K562 (cell line): ENCODE results near the gene MND1. TPM values are rescaled to one million over a fixed set of nuclear protein-coding genes. Genes with fewer than 3 reads are reported as not detected.

Source experiments
- MTA2 ChIP-seq: fragments of 450-650 bp; IDR thresholded peaks from 2 replicates; pipeline ENCODE4 v1.6.1; 2016; ENCODE audit warnings: low read depth
- NCOR1 ChIP-seq: fragments of 450-650 bp; IDR thresholded peaks from 2 replicates; pipeline ENCODE4 v1.6.1; 2016; ENCODE audit warnings: mild to moderate bottlenecking, moderate library complexity
- NRF1 ChIP-seq, 2 experiments: fragments of 450-650 bp; IDR thresholded peaks in 1 of 2; conservative IDR thresholded peaks in 1 of 2; 2 replicates each; pipeline ENCODE4 v1.6.1; 2014; ENCODE audit warnings: mild to moderate bottlenecking in 2 of 2
- SAFB ChIP-seq: fragments of 200-400 bp; formaldehyde crosslinking; IDR thresholded peaks from 2 replicates; pipeline ENCODE4 v1.6.1; 2017; ENCODE audit warnings: low read depth, low read length, borderline replicate concordance
- SMAD1 ChIP-seq: fragments of 150-350 bp; IDR thresholded peaks from 2 replicates; pipeline ENCODE4 v1.6.1; 2014; ENCODE audit warnings: low read length, low read depth; ENCODE audit not compliant: partially characterized antibody
- SRSF1 ChIP-seq: fragments of 200-400 bp; formaldehyde crosslinking; IDR thresholded peaks from 2 replicates; pipeline ENCODE4 v1.6.1; 2017; ENCODE audit warnings: mild to moderate bottlenecking, low read depth, low read length, moderate library complexity
- ZNF431 ChIP-seq: sonication (generic); formaldehyde crosslinking; IDR thresholded peaks from 2 replicates; pipeline ENCODE4 v1.8.0; 2022; ENCODE audit warnings: mild to moderate bottlenecking, missing genetic modification reagents
- polyA plus RNA-seq, 8 experiments: library from polyadenylated mRNA; depleted of rRNA in 4 of 8; stranded (reverse) in 5 of 8; unstranded in 3 of 8; fragments of >200 nt; fragmentation: Nextera tagmentation in 2 of 8; fragmentation: Illumina TruSeq in 1 of 8; extraction: Ambion mirVana in 2 of 8; extraction: Trizol in 1 of 8; gene quantifications; 2 replicates each; pipeline versions ENCODE4 v1.2.1 to v1.2.3, GENCODE V29; 2011 to 2014; ENCODE audit warnings: inconsistent platforms in 1 of 8, missing spikeins in 1 of 8
- total RNA-seq, 7 experiments: library from RNA; depleted of rRNA in 6 of 7; stranded (reverse); fragments of >200 nt in 6 of 7; fragmentation: Illumina TruSeq in 2 of 7; extraction: Trizol in 2 of 7; gene quantifications; 2 replicates each; pipeline versions ENCODE4 v1.2.1 to v1.2.3, GENCODE V29; 2011 to 2021; ENCODE audit warnings: low replicate concordance in 1 of 7
- TF ChIP-seq, protein P1 (sequence below): fragments of 450-650 bp; IDR thresholded peaks from 2 replicates; pipeline ENCODE4 v1.6.1; 2016; ENCODE audit warnings: mild to moderate bottlenecking, moderate library complexity
- TF ChIP-seq, protein P2 (sequence below): sonication (generic); formaldehyde crosslinking; IDR thresholded peaks from 2 replicates; pipeline ENCODE4 v1.8.0; 2023; ENCODE audit warnings: missing genetic modification reagents, mild to moderate bottlenecking, borderline replicate concordance

The MND1 gene
- total and polyA plus RNA-seq, 9 of the 15 experiments (the other 6 are each of a cell fraction or from before 2014, with no cell fraction given), result 35.3 to 94.1 (median 59.9) TPM

DNA sequence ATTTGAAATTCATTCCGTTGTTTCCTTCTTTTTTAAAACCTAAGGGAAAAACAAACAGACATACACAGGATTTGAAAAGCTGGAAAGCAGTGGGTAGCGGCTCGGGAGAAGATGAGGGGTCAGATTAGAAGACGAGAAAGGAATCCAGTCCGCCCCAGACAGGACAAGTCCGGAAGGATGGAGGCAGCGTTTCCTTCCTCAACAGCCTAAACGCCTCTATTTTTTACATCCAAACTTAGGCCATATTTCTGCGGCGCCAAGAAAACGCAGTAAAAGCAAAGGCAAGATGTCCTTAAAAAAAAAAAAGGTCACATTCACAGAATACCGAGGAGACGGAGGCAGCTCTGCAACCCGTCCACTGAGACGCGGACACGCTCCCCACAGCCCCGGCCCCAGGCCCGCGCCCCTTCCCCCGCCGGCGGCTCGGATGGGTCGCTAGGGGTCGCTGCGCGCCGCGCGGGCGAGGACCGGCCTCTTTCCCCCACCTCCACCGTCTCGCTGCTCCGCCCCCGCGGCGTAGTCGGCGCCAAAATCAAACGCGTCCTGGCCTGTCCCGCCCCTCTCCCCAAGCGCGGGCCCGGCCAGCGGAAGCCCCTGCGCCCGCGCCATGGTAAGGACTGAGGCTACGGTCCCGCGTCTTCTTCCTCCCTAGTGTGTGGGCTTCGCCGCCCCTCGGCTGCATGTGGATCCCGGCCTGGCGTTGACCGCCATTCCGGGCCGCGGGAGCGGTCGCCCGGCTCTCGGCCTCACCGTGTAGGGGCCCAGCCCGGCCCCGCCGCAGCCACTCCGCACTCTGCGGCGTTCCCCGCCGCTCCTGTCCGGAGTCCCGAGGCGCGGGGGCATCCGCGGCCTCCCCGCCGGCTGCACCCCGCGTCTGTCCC lies at the start of gene MND1 (continued):
- TF ChIP-seq, protein P1, sequence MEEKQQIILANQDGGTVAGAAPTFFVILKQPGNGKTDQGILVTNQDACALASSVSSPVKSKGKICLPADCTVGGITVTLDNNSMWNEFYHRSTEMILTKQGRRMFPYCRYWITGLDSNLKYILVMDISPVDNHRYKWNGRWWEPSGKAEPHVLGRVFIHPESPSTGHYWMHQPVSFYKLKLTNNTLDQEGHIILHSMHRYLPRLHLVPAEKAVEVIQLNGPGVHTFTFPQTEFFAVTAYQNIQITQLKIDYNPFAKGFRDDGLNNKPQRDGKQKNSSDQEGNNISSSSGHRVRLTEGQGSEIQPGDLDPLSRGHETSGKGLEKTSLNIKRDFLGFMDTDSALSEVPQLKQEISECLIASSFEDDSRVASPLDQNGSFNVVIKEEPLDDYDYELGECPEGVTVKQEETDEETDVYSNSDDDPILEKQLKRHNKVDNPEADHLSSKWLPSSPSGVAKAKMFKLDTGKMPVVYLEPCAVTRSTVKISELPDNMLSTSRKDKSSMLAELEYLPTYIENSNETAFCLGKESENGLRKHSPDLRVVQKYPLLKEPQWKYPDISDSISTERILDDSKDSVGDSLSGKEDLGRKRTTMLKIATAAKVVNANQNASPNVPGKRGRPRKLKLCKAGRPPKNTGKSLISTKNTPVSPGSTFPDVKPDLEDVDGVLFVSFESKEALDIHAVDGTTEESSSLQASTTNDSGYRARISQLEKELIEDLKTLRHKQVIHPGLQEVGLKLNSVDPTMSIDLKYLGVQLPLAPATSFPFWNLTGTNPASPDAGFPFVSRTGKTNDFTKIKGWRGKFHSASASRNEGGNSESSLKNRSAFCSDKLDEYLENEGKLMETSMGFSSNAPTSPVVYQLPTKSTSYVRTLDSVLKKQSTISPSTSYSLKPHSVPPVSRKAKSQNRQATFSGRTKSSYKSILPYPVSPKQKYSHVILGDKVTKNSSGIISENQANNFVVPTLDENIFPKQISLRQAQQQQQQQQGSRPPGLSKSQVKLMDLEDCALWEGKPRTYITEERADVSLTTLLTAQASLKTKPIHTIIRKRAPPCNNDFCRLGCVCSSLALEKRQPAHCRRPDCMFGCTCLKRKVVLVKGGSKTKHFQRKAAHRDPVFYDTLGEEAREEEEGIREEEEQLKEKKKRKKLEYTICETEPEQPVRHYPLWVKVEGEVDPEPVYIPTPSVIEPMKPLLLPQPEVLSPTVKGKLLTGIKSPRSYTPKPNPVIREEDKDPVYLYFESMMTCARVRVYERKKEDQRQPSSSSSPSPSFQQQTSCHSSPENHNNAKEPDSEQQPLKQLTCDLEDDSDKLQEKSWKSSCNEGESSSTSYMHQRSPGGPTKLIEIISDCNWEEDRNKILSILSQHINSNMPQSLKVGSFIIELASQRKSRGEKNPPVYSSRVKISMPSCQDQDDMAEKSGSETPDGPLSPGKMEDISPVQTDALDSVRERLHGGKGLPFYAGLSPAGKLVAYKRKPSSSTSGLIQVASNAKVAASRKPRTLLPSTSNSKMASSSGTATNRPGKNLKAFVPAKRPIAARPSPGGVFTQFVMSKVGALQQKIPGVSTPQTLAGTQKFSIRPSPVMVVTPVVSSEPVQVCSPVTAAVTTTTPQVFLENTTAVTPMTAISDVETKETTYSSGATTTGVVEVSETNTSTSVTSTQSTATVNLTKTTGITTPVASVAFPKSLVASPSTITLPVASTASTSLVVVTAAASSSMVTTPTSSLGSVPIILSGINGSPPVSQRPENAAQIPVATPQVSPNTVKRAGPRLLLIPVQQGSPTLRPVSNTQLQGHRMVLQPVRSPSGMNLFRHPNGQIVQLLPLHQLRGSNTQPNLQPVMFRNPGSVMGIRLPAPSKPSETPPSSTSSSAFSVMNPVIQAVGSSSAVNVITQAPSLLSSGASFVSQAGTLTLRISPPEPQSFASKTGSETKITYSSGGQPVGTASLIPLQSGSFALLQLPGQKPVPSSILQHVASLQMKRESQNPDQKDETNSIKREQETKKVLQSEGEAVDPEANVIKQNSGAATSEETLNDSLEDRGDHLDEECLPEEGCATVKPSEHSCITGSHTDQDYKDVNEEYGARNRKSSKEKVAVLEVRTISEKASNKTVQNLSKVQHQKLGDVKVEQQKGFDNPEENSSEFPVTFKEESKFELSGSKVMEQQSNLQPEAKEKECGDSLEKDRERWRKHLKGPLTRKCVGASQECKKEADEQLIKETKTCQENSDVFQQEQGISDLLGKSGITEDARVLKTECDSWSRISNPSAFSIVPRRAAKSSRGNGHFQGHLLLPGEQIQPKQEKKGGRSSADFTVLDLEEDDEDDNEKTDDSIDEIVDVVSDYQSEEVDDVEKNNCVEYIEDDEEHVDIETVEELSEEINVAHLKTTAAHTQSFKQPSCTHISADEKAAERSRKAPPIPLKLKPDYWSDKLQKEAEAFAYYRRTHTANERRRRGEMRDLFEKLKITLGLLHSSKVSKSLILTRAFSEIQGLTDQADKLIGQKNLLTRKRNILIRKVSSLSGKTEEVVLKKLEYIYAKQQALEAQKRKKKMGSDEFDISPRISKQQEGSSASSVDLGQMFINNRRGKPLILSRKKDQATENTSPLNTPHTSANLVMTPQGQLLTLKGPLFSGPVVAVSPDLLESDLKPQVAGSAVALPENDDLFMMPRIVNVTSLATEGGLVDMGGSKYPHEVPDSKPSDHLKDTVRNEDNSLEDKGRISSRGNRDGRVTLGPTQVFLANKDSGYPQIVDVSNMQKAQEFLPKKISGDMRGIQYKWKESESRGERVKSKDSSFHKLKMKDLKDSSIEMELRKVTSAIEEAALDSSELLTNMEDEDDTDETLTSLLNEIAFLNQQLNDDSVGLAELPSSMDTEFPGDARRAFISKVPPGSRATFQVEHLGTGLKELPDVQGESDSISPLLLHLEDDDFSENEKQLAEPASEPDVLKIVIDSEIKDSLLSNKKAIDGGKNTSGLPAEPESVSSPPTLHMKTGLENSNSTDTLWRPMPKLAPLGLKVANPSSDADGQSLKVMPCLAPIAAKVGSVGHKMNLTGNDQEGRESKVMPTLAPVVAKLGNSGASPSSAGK, result peak; percentile 67; the same call in 1 of the 2 replicates
- TF ChIP-seq MTA2, result no peak
- peak; percentile 47 to 58 for TF ChIP-seq NRF1 (conservative IDR thresholded peaks at IDR 0.05 in 1 of 2, IDR thresholded peaks at IDR 0.05 in 1 of 2)
- no peak for TF ChIP-seq SRSF1
- TF ChIP-seq SAFB, result 0 out of 2 replicates have a peak, but pooled peaks have one; percentile 36
- TF ChIP-seq NCOR1, result peak; percentile 48; the same call in 1 of the 2 replicates
- TF ChIP-seq, protein P2, sequence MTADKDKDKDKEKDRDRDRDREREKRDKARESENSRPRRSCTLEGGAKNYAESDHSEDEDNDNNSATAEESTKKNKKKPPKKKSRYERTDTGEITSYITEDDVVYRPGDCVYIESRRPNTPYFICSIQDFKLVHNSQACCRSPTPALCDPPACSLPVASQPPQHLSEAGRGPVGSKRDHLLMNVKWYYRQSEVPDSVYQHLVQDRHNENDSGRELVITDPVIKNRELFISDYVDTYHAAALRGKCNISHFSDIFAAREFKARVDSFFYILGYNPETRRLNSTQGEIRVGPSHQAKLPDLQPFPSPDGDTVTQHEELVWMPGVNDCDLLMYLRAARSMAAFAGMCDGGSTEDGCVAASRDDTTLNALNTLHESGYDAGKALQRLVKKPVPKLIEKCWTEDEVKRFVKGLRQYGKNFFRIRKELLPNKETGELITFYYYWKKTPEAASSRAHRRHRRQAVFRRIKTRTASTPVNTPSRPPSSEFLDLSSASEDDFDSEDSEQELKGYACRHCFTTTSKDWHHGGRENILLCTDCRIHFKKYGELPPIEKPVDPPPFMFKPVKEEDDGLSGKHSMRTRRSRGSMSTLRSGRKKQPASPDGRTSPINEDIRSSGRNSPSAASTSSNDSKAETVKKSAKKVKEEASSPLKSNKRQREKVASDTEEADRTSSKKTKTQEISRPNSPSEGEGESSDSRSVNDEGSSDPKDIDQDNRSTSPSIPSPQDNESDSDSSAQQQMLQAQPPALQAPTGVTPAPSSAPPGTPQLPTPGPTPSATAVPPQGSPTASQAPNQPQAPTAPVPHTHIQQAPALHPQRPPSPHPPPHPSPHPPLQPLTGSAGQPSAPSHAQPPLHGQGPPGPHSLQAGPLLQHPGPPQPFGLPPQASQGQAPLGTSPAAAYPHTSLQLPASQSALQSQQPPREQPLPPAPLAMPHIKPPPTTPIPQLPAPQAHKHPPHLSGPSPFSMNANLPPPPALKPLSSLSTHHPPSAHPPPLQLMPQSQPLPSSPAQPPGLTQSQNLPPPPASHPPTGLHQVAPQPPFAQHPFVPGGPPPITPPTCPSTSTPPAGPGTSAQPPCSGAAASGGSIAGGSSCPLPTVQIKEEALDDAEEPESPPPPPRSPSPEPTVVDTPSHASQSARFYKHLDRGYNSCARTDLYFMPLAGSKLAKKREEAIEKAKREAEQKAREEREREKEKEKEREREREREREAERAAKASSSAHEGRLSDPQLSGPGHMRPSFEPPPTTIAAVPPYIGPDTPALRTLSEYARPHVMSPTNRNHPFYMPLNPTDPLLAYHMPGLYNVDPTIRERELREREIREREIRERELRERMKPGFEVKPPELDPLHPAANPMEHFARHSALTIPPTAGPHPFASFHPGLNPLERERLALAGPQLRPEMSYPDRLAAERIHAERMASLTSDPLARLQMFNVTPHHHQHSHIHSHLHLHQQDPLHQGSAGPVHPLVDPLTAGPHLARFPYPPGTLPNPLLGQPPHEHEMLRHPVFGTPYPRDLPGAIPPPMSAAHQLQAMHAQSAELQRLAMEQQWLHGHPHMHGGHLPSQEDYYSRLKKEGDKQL (CRISPR knock-in tag), result peak; percentile 92; the same call in 1 of the 2 replicates
- TF ChIP-seq ZNF431 (CRISPR knock-in tag), result peak; percentile 21; the same call in 1 of the 2 replicates
- TF ChIP-seq SMAD1, result peak; percentile 48
